Transverse colon (tissue), 4 donors: ENCODE results near the gene PXYLP1. TPM values are rescaled to one million over a fixed set of nuclear protein-coding genes. Genes with fewer than 3 reads are reported as not detected.

Experiments used
- DNase-seq: peaks from one replicate; pipeline ENCODE4 v3.0.0-alpha.2; 2019
- H3K27ac ChIP-seq, 4 donors: fragments of 200-600 bp; sonication (generic); 2 replicates each; pipeline ENCODE4 v1.5.1; 2016 to 2018; ENCODE audit warnings: inconsistent platforms in 4 of 4
- H3K27me3 ChIP-seq: fragments of 200-600 bp; sonication (generic); 2 replicates; pipeline ENCODE4 v1.5.1; 2017; ENCODE audit warnings: inconsistent platforms
- H3K36me3 ChIP-seq, 4 donors: fragments of 200-600 bp; sonication (generic); 2 replicates each; pipeline ENCODE4 v1.5.1; 2017 to 2019; ENCODE audit warnings: inconsistent platforms in 4 of 4
- H3K4me1 ChIP-seq, 4 donors: fragments of 200-600 bp; sonication (generic); 2 replicates each; pipeline ENCODE4 v1.5.1; 2017 to 2020; ENCODE audit warnings: inconsistent platforms in 4 of 4
- H3K4me3 ChIP-seq, 4 donors: fragments of 200-600 bp; sonication (generic); 1 replicate in 1 of 4; 2 replicates in 3 of 4; pipeline versions ENCODE4 v1.5.1 to v1.6.1; 2017 to 2019; ENCODE audit warnings: inconsistent platforms in 4 of 4
- H3K9me3 ChIP-seq, 2 donors: fragments of 200-600 bp; sonication (generic); 2 replicates each; pipeline ENCODE4 v1.5.1; 2017 to 2019; ENCODE audit warnings: inconsistent platforms in 2 of 2
- EP300 ChIP-seq: sonication (generic); formaldehyde crosslinking; IDR thresholded peaks from one replicate; pipeline ENCODE4 v1.6.1; 2017; ENCODE audit warnings: antibody characterized with exemption, low read depth
- POLR2A ChIP-seq: fragments of 450-650 bp; IDR thresholded peaks from one replicate; pipeline ENCODE4 v1.6.1; 2016; ENCODE audit warnings: antibody characterized with exemption, mild to moderate bottlenecking, moderate library complexity
- POLR2AphosphoS5 ChIP-seq, 3 donors: sonication (generic); formaldehyde crosslinking; IDR thresholded peaks; one replicate each; pipeline ENCODE4 v1.6.1; 2016; ENCODE audit warnings: antibody characterized with exemption in 3 of 3
- WGBS, 2 donors: methylation state at CpG; one replicate each; pipeline ENCODE4 v1.1.5; 2018; ENCODE audit warnings: low coverage in 1 of 2; 5-methylcytosine and 5-hydroxymethylcytosine counted together
- in situ Hi-C, 4 donors: fragments of 200-750 bp; cut with MboI; loops; one replicate each; pipeline versions ENCODE4 v1.15.0 to v1.15.1; 2017; ENCODE audit warnings: low sequenced_read_pairs in 3 of 4, low pct_ligation_motif_present in 1 of 4, low pct_unique_long_range_greater_than_20kb in 1 of 4
- intact Hi-C: fragments of 100-400 bp; cut with DNase I; formaldehyde crosslinking; loops from one replicate; pipeline ENCODE4 v1.15.1; 2023; ENCODE audit warnings: low total_unique reads
- total RNA-seq, 4 donors: library from RNA; depleted of rRNA; stranded (reverse); fragments of >200 nt; gene quantifications; one replicate each; pipeline ENCODE4 v1.1.0, GENCODE V29; 2016
- TF ChIP-seq, protein P1 (sequence below), 5 experiments: fragments of 200-600 bp in 3 of 5; fragments of 450-650 bp in 2 of 5; sonication (generic) in 3 of 5; IDR thresholded peaks; 1 replicate in 2 of 5; 2 replicates in 3 of 5; pipeline ENCODE4 v1.5.1; 2016 to 2017; ENCODE audit warnings: antibody characterized with exemption in 5 of 5, inconsistent platforms in 3 of 5, mild to moderate bottlenecking in 2 of 5, moderate library complexity in 1 of 5

The PXYLP1 gene
- total RNA-seq, 4 donors from 2014 or later = 11.5 to 27.7 (median 12.2) TPM

DNA sequence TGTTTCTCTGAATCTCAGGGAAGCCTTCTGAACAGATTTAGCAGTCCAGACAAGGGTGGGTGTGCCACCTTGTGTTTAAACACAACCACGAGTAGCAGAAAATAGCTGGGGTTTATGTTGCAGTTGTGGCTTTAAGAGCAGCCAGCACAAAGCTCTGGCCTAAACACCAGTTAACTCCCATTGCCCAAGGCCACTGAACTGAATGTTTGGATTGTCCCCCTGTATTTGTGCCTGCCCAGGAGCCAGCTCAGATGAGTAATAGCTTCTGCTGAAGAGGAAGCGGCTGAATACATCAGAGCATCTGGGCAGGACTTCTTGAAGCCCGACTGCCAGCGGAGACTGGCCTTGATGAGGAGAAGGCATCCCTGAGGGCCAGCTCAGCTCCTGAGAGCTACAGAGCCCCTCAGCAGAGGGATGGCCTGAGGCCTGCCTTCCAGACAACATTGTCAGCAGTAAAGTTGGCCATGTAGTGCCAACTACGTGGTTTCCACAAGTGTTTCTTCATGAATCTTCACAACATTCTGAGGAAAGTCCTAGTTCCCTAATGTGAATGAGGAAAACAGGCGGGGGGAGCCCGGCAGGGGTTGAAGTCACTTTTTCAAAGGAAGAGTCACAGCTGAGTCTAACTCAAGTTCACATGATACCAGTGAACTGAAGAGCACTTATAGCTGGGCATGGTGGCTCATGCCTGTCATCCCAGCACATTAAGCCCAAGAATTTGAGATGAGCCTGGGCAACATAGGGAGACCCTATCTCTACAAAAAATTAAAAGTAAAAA is 70.9 kb downstream of the PXYLP1 start:
- Histone ChIP-seq H3K27me3 (no peaks in the 10 kb centered on the region), H3K27ac (no peak overlapping the region), H3K4me3 (no peak overlapping the region), H3K36me3 (no peaks in the 10 kb centered on the region), H3K9me3 (no peaks in the 10 kb centered on the region), H3K4me1 (no peaks in the 10 kb centered on the region)
- no peak for DNase-seq
- WGBS, 2 donors = 60 to 64% methylated on average over 2 to 7 of the region's 7 CpGs
- intact Hi-C loops = loop anchor here (10.0 kb wide), 1 partner anchor 262 kb away; no protein-coding TSS in a partner anchor
- in situ Hi-C loops = loop anchor here (10.0 to 25.0 kb wide), 4 partner anchors 152 to 435 kb away; partner anchors contain the start of gene RNF7 (in 1 of the 4)
- TF ChIP-seq POLR2AphosphoS5 (IDR thresholded peaks at IDR 0.05) = no peak
- no peak for TF ChIP-seq EP300
- TF ChIP-seq, protein P1, sequence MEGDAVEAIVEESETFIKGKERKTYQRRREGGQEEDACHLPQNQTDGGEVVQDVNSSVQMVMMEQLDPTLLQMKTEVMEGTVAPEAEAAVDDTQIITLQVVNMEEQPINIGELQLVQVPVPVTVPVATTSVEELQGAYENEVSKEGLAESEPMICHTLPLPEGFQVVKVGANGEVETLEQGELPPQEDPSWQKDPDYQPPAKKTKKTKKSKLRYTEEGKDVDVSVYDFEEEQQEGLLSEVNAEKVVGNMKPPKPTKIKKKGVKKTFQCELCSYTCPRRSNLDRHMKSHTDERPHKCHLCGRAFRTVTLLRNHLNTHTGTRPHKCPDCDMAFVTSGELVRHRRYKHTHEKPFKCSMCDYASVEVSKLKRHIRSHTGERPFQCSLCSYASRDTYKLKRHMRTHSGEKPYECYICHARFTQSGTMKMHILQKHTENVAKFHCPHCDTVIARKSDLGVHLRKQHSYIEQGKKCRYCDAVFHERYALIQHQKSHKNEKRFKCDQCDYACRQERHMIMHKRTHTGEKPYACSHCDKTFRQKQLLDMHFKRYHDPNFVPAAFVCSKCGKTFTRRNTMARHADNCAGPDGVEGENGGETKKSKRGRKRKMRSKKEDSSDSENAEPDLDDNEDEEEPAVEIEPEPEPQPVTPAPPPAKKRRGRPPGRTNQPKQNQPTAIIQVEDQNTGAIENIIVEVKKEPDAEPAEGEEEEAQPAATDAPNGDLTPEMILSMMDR (IDR thresholded peaks at IDR 0.05) = no peak
- TF ChIP-seq POLR2A = no peak

DNA sequence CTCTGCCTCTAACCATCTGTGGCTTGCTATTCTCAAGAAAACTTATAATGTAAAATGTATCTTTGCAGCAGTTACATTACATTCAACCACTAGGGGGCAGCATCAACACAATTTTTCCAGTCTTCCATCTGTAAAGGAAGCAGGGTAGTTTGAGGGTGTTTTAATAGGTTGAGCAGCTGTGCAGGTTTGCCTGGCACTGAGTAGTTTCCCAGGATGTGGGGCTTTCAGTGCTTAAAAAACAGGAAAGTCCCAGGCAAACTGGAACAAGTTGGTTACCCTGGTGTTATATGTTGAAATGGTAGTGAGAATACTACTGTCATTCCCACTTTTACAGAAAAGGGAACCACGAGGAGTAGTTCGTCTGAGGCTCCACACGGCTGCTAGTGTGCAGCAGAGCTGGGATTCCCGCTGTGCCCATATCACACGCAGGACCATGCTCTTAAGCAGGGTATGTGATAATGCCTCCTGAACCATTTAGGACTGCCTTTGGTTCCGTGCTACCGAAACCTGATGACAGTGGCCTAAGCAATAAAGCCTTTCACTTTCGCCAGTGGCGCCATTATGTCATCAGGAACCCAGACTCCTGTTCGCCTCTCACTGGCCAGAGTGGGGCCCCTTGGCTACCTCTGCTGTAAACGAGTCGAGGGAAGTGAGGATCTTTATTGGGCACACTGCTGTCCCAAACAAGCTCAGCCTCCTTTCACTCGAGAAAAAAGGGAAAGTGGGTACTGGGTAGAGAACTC is 72.0 kb downstream of the PXYLP1 start:
- WGBS, 2 donors = 84 to 95% methylated on average over 4 to 13 of the region's 13 CpGs
- in situ Hi-C loops (loop anchor here (10.0 to 25.0 kb wide), 4 partner anchors 151 to 434 kb away; partner anchors contain the start of gene RNF7 (in 1 of the 4)), intact Hi-C loops (loop anchor here (10.0 kb wide), 1 partner anchor 261 kb away; no protein-coding TSS in a partner anchor)

DNA sequence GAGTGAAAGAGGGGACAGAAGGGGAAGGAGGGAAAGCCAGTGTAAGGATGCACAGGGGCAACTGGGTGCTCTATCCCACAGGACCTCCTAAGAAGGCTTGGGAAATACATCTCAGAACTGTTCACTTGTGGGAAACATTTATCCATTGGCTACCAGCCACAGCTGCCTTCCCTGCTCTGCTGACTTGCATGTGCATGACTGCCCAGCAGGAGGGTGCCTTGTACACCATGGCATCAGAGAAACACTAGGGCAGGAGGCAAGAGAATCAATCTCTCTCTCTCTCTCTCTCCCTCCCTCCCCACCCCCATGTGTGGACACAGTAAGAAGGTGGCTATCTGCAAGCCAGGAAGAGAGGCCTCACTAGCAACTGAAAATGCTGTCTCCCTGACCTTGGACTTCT is 73.8 kb downstream of the PXYLP1 start:
- no peak for TF ChIP-seq POLR2AphosphoS5 (IDR thresholded peaks at IDR 0.05)
- no peak for TF ChIP-seq POLR2A
- TF ChIP-seq EP300 = no peak
- TF ChIP-seq, protein P1 (IDR thresholded peaks at IDR 0.05) = no peak
- Histone ChIP-seq H3K27me3 (no peaks in the 10 kb centered on the region), H3K4me3 (no peak overlapping the region), H3K9me3 (no peaks in the 10 kb centered on the region), H3K27ac (no peak overlapping the region), H3K36me3 (no peaks in the 10 kb centered on the region), H3K4me1 (no peaks in the 10 kb centered on the region)
- intact Hi-C loops = loop anchor here (5.0 to 10.0 kb wide), 2 partner anchors 147 to 259 kb away; no protein-coding TSS in a partner anchor
- in situ Hi-C loops = loop anchor here (5.0 to 25.0 kb wide), 5 partner anchors 149 to 432 kb away; partner anchors contain the start of gene RNF7 (in 1 of the 4)
- DNase-seq = no peak

More for the DNA sequence above, 72.0 kb downstream of the PXYLP1 start:
- no peaks in the 10 kb centered on the region for H3K9me3 ChIP-seq
- H3K36me3 ChIP-seq = no peaks in the 10 kb centered on the region
- no peak for TF ChIP-seq POLR2AphosphoS5 (IDR thresholded peaks at IDR 0.05)
- TF ChIP-seq, protein P1 (IDR thresholded peaks at IDR 0.05) = peak; percentile 81 to 91 (median 85)
- no peak overlapping the region for H3K4me3 ChIP-seq
- no peak overlapping the region for H3K27ac ChIP-seq
- peak; percentile 60 for DNase-seq
- no peaks in the 10 kb centered on the region for H3K4me1 ChIP-seq
- no peaks in the 10 kb centered on the region for H3K27me3 ChIP-seq

DNA sequence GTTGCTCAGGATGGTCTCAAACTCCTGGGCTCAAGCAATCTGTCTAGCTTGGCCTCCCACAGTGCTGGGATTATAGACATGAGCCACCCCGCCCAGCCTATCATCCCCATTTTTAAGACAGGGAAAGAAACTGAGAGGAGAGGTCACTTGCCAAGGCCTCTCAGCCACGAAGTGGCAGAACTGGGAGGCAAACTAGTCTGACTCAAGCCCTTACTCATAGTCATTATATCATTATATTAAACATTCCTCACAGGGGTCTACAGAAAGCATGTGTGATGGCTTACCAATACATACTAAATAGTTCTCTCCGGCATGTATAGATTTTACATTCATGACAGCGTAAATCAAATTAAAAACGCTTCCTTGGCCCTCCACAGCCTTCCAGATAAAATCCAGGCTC is 74.7 kb downstream of the PXYLP1 start:
- WGBS, 2 donors = 61 to 87% methylated on average over 4 to 5 of the region's 5 CpGs
- H3K27ac ChIP-seq = no peak overlapping the region
- DNase-seq = no peak
- in situ Hi-C loops (loop anchor here (5.0 to 25.0 kb wide), 5 partner anchors 149 to 431 kb away; partner anchors contain the start of gene RNF7 (in 1 of the 4)), intact Hi-C loops (loop anchor here (5.0 to 10.0 kb wide), 2 partner anchors 146 to 259 kb away; no protein-coding TSS in a partner anchor)
- H3K4me3 ChIP-seq = no peak overlapping the region
- H3K9me3 ChIP-seq = no peaks in the 10 kb centered on the region
- no peaks in the 10 kb centered on the region for H3K27me3 ChIP-seq
- H3K4me1 ChIP-seq = peaks cover 0 to 4% (median 2%) of the 10 kb centered on the region in 4 donors
- TF ChIP-seq EP300 (no peak), POLR2A (no peak), POLR2AphosphoS5 (IDR thresholded peaks at IDR 0.05) (no peak)
- TF ChIP-seq, protein P1 (IDR thresholded peaks at IDR 0.05) = no peak
- H3K36me3 ChIP-seq = no peaks in the 10 kb centered on the region
